Adipocyte (in vitro differentiated cells): Measurements from ENCODE around the gene TLE6.
"Not testable (repeated sequence)": the region's sequence is repeated elsewhere in the genome, so short reads cannot be mapped to it uniquely, and the experiment has no call there.

Source experiments
- DNase-seq: peaks from one replicate; pipeline ENCODE4 v3.0.0-alpha.2; 2015; ENCODE audit warnings: low read depth
- H3K27me3 ChIP-seq: replicated peaks from 2 replicates; pipeline ENCODE4 v1.7.0; 2013; ENCODE audit warnings: mild to moderate bottlenecking, low read length, moderate library complexity; ENCODE audit not compliant: control insufficient read depth, insufficient read depth
- H3K36me3 ChIP-seq: 2 replicates; pipeline ENCODE4 v1.7.0; 2013; ENCODE audit warnings: low read length, mild to moderate bottlenecking, moderate library complexity; ENCODE audit not compliant: control insufficient read depth, insufficient read depth, severe bottlenecking
- H3K4me1 ChIP-seq: 2 replicates; pipeline ENCODE4 v1.7.0; 2013; ENCODE audit warnings: mild to moderate bottlenecking, low read length, moderate library complexity; ENCODE audit not compliant: control insufficient read depth, insufficient read depth
- H3K4me3 ChIP-seq: 2 replicates; pipeline ENCODE4 v1.7.0; 2013; ENCODE audit warnings: mild to moderate bottlenecking, low read length, moderate library complexity
- H3K9ac ChIP-seq: 2 replicates; pipeline ENCODE4 v1.7.0; 2013; ENCODE audit warnings: mild to moderate bottlenecking, low read length, moderate library complexity
- H3K9me3 ChIP-seq: 2 replicates; pipeline ENCODE4 v1.7.0; 2013; ENCODE audit warnings: mild to moderate bottlenecking, low read length, moderate library complexity; ENCODE audit not compliant: control insufficient read depth

TLE6 gene

GRCh38 chr19:2977001-2977745 is at the start of gene TLE6:
TSS of gene TLE6 (plus strand) at chr19:2977564. CDS start at chr19:2978234, 670 bp downstream.
- peaks cover 38% of the 10 kb centered on the region for H3K4me1 ChIP-seq
- H3K9ac ChIP-seq = peak within 1 kb of the TSS; percentile 83
- H3K36me3 ChIP-seq = no peaks in the 10 kb centered on the region
- H3K4me3 ChIP-seq = peak within 1 kb of the TSS; percentile 85
- no peaks in the 10 kb centered on the region for H3K9me3 ChIP-seq
- DNase-seq = peak; percentile 97
- H3K27me3 ChIP-seq = no peaks in the 10 kb centered on the region

DNA sequence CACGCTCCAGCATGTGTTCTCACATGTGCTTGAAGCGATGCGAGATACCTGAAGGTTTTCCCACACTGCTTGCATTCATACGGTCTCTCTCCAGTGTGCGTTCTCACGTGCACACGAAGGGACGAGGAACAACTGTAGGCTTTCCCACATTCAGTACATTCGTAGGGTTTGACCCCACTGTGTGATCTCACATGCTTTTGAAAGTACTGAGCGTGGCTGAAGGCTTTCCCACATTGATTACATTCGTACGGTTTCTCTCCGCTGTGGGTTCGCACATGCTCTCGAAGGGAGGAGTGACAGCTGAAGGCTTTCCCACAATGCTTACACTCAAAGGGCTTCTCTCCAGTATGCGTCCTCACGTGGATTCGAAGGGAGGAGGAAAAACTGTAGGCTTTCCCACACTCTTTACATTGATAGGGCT is 43.9 kb upstream of the TLE6 start:
- peak overlapping the region; percentile 70 for H3K4me3 ChIP-seq
- DNase-seq = no peak
- H3K9me3 ChIP-seq = peaks cover 52% of the 10 kb centered on the region
- H3K27me3 ChIP-seq = no peaks in the 10 kb centered on the region
- H3K4me1 ChIP-seq = no peaks in the 10 kb centered on the region
- no peak overlapping the region for H3K9ac ChIP-seq
- peaks cover 65% of the 10 kb centered on the region for H3K36me3 ChIP-seq

GRCh38 chr19:2935863-2936262 is 41.5 kb upstream of the TLE6 start:
- DNase-seq, H3K27me3 ChIP-seq, H3K4me1 ChIP-seq, H3K4me3 ChIP-seq, H3K9ac ChIP-seq: not testable (repeated sequence)
- peaks cover 47% of the 10 kb centered on the region for H3K9me3 ChIP-seq
- peaks cover 72% of the 10 kb centered on the region for H3K36me3 ChIP-seq

- peaks cover 15% of the 10 kb centered on the region for H3K36me3 ChIP-seq
Observed at GRCh38 chr19:2942928-2943640, 34.3 kb upstream of the TLE6 start.

GRCh38 chr19:2944403-2944774 is 33.0 kb upstream of the TLE6 start:
- no peak for DNase-seq
- H3K36me3 ChIP-seq = peaks cover 4% of the 10 kb centered on the region
- H3K9me3 ChIP-seq = no peaks in the 10 kb centered on the region
- peak overlapping the region; percentile 92 for H3K4me3 ChIP-seq
- no peaks in the 10 kb centered on the region for H3K27me3 ChIP-seq
- H3K4me1 ChIP-seq = peaks cover 27% of the 10 kb centered on the region
- H3K9ac ChIP-seq = peak overlapping the region; percentile 92

More at GRCh38 chr19:2942928-2943640, 34.3 kb upstream of the TLE6 start:
- H3K27me3 ChIP-seq = no peaks in the 10 kb centered on the region
- H3K4me3 ChIP-seq = no peak overlapping the region
- H3K9ac ChIP-seq = no peak overlapping the region
- DNase-seq = no peak
- peaks cover 22% of the 10 kb centered on the region for H3K4me1 ChIP-seq
- H3K9me3 ChIP-seq = no peaks in the 10 kb centered on the region

DNA sequence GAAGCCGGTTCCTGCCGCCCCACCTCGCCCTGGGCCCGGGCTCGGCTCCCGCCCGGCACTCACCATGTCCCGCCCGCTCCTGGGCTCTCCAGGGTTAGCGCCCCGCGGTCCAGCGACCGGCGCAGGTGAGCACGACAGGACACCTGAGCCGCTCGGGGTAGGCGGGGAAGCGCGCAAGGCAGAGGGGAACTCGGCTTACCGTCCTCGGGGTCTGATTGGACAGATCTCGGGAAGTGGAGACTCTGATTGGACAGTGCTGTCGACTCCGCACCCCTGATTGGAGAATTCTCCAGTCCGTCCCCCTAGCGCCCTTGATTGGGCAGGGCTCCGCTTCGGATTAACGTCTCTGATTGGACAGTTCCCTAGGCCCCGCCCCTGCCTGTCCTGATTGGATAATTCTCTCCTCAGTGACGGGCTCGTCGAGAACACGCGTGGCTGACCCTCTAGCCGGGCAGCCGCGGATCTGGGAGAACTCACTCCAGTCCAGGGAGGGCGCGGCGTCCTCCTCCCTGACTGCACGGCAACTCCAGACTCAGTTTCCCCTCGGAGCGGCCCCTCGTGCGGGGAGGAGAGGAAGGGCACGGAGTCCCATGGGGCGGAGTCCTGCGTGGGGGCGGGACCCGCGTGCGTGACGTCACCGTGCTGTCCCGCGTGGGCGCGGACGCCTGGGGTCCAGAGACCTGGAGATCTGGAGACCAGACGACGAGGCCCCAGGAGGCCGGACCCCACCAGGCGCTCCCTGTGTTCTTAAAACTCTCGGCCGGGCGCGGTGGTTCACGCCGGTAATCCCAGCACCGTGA is 32.4 kb upstream of the TLE6 start, which contains the start of gene ZNF77:
TSS of gene ZNF77 (minus strand) at position 197 of the 800 bp plus-strand sequence. CDS start at position 66, 131 bp downstream.
- no peaks in the 10 kb centered on the region for H3K9me3 ChIP-seq
- no peaks in the 10 kb centered on the region for H3K27me3 ChIP-seq
- peak; percentile 100 for DNase-seq
- no peaks in the 10 kb centered on the region for H3K36me3 ChIP-seq
- peaks cover 31% of the 10 kb centered on the region for H3K4me1 ChIP-seq
- peak within 1 kb of the TSS; percentile 92 for H3K4me3 ChIP-seq
- peak within 1 kb of the TSS; percentile 92 for H3K9ac ChIP-seq

- Histone ChIP-seq H3K36me3 (no peaks in the 10 kb centered on the region), H3K9me3 (no peaks in the 10 kb centered on the region), H3K27me3 (no peaks in the 10 kb centered on the region), H3K4me3 (peak overlapping the region; percentile 92), H3K9ac (peak overlapping the region; percentile 92), H3K4me1 (peaks cover 31% of the 10 kb centered on the region)
- no peak for DNase-seq
Observed at GRCh38 chr19:2945575-2946184, 31.7 kb upstream of the TLE6 start.

DNA sequence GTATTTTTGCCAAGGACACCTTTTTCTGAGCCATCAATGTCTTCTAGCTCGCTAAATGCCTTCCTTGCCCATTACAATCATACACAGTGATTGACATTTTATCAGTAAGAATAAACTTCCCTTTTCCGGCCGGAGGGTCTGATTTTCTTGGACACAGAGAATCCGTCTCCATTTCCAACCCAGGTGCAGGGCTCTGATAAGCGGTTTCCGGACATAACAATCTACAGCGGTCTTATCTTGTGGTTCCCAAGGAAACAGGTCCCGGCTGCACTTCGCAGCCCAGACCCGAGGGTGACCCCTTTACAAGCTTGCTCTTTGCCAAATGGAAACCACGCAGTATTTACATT is 27.5 kb upstream of the TLE6 start:
- no peaks in the 10 kb centered on the region for H3K36me3 ChIP-seq
- peak overlapping the region; percentile 95 for H3K9ac ChIP-seq
- DNase-seq = no peak
- H3K4me3 ChIP-seq = peak overlapping the region; percentile 92
- H3K27me3 ChIP-seq = no peaks in the 10 kb centered on the region
- no peaks in the 10 kb centered on the region for H3K9me3 ChIP-seq
- peaks cover 34% of the 10 kb centered on the region for H3K4me1 ChIP-seq

DNA sequence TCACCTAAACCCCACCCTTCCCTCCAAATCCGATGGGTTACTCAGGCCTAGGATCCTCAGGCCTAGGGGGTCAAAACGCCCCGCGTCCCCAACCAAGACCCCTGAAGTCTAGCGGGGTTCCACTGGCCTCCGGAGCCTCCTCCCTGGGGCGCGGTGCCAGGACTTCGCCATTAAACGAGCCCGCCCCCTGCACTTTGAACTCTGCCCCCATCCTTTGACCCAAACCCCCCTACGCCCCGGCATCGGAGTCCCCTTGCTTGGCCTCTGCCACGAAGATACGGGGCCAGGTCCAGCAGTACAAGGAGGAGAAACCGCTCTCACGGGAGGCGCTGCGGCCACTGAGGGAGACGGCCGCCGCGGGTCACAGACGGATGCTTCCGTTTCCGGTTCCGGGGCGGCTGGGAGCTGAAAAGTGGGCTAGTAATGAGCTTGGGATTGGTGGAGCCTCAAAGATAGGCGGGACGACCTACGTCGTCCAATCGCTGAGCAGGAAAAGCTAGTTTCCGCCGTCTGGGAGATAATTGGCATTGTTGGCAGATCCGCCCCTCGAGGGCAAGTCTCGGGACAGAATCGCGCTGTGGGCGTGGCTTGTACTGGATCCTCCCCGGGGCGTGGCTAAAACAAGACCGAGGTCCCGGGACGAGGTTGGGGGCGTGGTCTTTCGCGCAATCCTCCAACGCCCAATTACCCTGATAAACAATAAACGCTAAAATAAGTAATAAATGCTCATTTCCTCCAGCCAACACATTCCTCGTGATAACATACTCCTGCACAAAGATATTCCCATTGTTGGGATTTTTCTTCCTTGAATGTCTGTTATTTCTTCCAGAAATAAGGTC is 26.9 kb upstream of the TLE6 start:
- peak; percentile 100 for DNase-seq
- Histone ChIP-seq H3K36me3 (no peaks in the 10 kb centered on the region), H3K9ac (peak overlapping the region; percentile 95), H3K27me3 (no peaks in the 10 kb centered on the region), H3K9me3 (no peaks in the 10 kb centered on the region), H3K4me1 (peaks cover 33% of the 10 kb centered on the region), H3K4me3 (peak overlapping the region; percentile 92)

DNA sequence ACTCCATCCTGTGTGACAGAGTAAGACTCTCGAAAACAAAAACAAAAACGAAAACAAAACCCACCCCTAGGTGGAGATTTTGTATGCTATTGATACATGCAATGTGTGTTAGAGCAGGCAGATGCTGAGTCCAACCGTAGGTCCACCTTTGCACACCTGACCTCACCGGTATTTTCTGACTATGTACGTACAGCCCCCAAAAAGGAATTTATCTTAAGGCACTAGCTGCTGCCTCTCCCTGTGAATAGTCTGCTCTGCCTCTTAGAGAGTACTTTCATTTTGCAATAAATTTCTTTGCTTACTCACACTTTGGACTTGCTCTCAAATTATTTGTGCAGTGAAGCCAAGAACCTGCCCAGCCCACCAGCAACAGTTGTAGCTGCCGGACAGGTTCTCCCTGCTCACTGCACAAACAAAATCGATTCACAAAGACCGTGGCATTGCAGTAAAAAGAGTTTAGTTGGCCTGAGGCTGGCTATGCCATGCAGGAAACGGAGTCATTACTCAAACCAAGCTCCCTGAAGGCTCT is 24.3 kb upstream of the TLE6 start:
- no peaks in the 10 kb centered on the region for H3K9me3 ChIP-seq
- peak; percentile 33 for DNase-seq
- H3K4me1 ChIP-seq = peaks cover 18% of the 10 kb centered on the region
- H3K36me3 ChIP-seq = no peaks in the 10 kb centered on the region
- H3K9ac ChIP-seq = peak overlapping the region; percentile 80
- no peaks in the 10 kb centered on the region for H3K27me3 ChIP-seq
- H3K4me3 ChIP-seq = peak overlapping the region; percentile 79
